HepG2 (cell line): ENCODE data around the gene LRRC27.

Experiments used
- CENPX ChIP-seq: sonication (generic); formaldehyde crosslinking; IDR thresholded peaks from 2 replicates; pipeline ENCODE4 v1.9.0; 2021; ENCODE audit warnings: mild to moderate bottlenecking, missing genetic modification reagents, moderate library complexity
- CTCF ChIP-seq: sonication (generic); formaldehyde crosslinking; IDR thresholded peaks from 2 replicates; pipeline ENCODE4 v1.5.0; 2020; ENCODE audit warnings: mild to moderate bottlenecking, missing genetic modification reagents, moderate library complexity
- HDAC2 ChIP-seq: sonication (generic); formaldehyde crosslinking; IDR thresholded peaks from 2 replicates; pipeline ENCODE4 v1.4.0; 2020; ENCODE audit warnings: missing genetic modification reagents
- HOXA5 ChIP-seq: sonication (generic); formaldehyde crosslinking; IDR thresholded peaks from 2 replicates; pipeline ENCODE4 v1.4.0; 2020; ENCODE audit warnings: missing genetic modification reagents
- KLF16 ChIP-seq, 2 experiments: sonication (generic) in 1 of 2; formaldehyde crosslinking in 1 of 2; IDR thresholded peaks; 2 replicates each; pipeline versions ENCODE4 v1.6.1 to v1.8.0; 2016 to 2023; ENCODE audit warnings: missing genetic modification reagents in 2 of 2, missing compliant biosample characterization in 1 of 2
- PATZ1 ChIP-seq: sonication (generic); formaldehyde crosslinking; IDR thresholded peaks from 2 replicates; pipeline ENCODE4 v1.4.0; 2020; ENCODE audit warnings: missing genetic modification reagents
- REST ChIP-seq, 2 experiments: IDR thresholded peaks; 2 replicates each; pipeline ENCODE4 v1.6.1; 2011 to 2012; ENCODE audit warnings: low read length in 2 of 2, borderline replicate concordance in 1 of 2, low read depth in 1 of 2, mild to moderate bottlenecking in 1 of 2, moderate library complexity in 1 of 2
- SKIL ChIP-seq: sonication (generic); formaldehyde crosslinking; IDR thresholded peaks from 2 replicates; pipeline ENCODE4 v1.8.0; 2022; ENCODE audit warnings: missing genetic modification reagents, mild to moderate bottlenecking, moderate library complexity, borderline replicate concordance
- SUZ12 ChIP-seq: fragments of 150-350 bp; IDR thresholded peaks from 2 replicates; pipeline ENCODE4 v1.6.1; 2014; ENCODE audit warnings: low read depth, low read length
- YEATS2 ChIP-seq: sonication (generic); formaldehyde crosslinking; IDR thresholded peaks from 2 replicates; pipeline ENCODE4 v1.4.0; 2020; ENCODE audit warnings: missing genetic modification reagents, borderline replicate concordance
- ZNF317 ChIP-seq: sonication (generic); formaldehyde crosslinking; IDR thresholded peaks from 2 replicates; pipeline ENCODE4 v1.5.0; 2020; ENCODE audit warnings: mild to moderate bottlenecking, missing genetic modification reagents

GRCh38 chr10:132407243-132407746, 75.3 kb downstream of the LRRC27 start:
- TF ChIP-seq CENPX (CRISPR knock-in tag) (no peak), HOXA5 (CRISPR knock-in tag) (no peak), SKIL (CRISPR knock-in tag) (no peak), SUZ12 (no peak), YEATS2 (CRISPR knock-in tag) (no peak), PATZ1 (no peak), HDAC2 (no peak), CTCF (CRISPR knock-in tag) (no peak), ZNF317 (CRISPR knock-in tag) (no peak), REST (IDR thresholded peaks at IDR 0.05; ENCODE audit: borderline replicate concordance in 1 of 2, low read depth in 1 of 2, low read length in 2 of 2) (no peak), KLF16 (CRISPR knock-in tag; IDR thresholded peaks at IDR 0.05) (no peak)
